ENCODE measurements around the gene SERTAD4.
"Not testable (repeated sequence)": the region's sequence is repeated elsewhere in the genome, so short reads cannot be mapped to it uniquely, and the experiment has no call there.

The SERTAD4 gene

DNA sequence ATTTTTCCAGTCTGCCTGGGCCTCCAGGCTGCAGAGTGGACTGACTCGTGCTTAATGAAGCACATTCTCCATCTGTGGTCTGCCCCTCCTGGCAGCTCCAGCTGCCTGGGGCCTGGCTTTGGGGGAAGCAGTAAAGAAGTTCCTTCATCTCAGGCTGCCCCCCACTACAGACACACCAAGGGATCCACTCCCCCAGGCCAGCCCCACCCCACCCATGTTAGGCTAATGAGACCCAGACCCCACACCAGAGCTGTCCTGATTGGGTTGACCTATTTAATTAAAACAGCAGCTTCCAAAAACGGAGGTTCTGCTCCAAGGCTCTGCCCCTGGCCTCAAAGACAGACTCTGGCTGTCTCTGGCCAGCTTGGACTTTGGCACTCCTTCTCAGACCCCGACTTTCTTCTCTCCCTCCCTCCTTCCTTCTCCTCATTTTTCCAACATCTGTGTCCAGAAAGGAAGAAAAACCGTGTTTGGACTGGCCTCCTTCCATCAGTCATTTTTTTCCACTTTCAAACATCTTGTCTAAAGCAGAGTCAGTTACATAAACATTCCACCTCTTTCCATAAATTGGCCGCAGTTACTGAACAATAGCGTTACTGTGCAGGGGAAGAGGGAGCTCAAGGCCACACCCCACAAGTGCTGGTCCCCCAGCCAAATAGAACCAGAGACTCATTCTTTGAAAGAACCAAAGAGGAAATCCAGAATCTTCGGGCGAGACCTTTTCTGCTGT is 29.7 kb downstream of the SERTAD4 start:
- DNase-seq = no peak

GRCh38 chr1:210262897-210263272 is 30.3 kb downstream of the SERTAD4 start:
- no peak for DNase-seq

DNA sequence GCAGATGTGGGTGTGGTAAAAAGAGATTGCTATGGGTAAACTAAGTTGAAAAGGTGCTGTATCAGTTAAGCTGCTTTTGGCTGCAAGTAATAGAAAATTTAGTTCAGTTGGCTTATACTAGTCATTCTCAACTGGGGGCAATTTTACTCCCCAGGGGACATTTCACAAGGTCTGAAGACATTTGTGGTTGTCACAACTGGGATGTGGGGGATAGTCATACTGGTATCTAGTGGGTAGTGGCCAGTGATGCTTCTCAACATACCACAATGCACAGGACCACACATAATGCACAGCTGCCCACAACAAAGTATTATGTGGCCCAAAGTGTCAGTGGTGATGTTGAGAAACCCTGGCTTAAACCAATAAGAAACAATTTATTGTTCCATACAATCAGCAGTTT is 31.4 kb downstream of the SERTAD4 start:
- DNase-seq = no peak

DNA sequence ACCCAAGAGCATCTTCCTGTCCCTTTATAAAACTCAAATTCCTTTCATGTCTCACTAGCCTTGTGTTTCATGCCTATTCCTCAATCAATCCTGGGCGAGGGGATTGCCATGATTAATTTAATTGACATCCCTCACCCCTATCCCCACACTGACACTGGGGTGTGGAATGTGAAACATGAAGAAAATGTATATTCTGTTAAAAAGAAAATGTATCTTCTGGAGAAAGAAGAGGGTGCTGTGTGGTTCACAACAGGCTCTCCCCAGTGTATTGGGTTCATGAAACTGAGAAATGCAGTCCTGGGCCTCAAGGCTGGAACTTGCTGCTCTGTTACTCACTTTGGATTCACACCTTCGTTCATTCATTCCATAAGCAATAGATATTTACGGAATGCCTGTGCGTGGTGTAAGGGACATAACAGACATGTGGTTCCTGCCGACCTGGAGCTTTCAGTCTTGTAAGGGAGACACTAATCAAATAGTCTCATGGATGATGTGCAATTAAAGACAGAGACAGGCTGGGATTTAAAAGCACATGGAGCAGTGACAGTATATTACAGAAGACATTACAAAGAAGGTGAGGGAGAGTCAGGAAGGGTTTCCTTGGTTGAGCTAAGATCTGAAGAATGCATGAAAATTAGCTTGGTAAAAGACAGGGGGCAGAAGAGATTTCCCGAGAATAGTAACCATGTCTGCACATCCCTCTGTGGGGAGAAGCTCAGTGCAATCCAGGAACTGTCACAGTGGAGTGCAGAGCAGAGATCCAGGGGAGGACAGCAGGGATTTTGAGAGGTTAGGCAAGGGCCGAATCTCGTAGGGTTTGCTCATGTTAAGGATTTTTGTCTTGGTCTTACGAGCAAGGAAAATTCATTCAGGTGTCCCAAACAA is 32.1 kb downstream of the SERTAD4 start:
- DNase-seq = no peak

- not testable (repeated sequence) for DNase-seq
Observed at GRCh38 chr1:210265392-210265955, 32.9 kb downstream of the SERTAD4 start.

- no peak for DNase-seq
Observed at GRCh38 chr1:210269981-210270380, 37.4 kb downstream of the SERTAD4 start.

GRCh38 chr1:210272666-210273065 is 40.1 kb downstream of the SERTAD4 start:
- no peak for DNase-seq

DNA sequence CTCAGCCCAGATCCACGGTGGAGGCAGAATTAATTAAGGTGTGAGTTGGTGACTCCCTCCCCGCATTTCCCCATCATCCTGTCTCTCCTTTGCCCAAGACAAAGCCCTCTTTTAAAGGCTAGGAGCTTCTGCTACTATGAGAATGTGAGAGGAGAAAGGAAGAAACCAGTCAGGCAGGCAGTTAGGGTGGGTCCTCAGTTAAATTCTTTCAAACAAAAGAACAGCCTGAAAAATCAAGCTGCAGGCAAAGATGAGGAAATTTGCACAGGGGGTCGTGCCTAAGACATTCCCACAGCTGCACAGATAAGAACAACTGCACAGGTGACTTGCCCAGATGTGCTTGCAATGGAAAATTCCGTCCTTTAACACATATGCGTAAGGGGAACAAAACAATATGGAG is 47.6 kb downstream of the SERTAD4 start:
- DNase-seq = no peak

DNA sequence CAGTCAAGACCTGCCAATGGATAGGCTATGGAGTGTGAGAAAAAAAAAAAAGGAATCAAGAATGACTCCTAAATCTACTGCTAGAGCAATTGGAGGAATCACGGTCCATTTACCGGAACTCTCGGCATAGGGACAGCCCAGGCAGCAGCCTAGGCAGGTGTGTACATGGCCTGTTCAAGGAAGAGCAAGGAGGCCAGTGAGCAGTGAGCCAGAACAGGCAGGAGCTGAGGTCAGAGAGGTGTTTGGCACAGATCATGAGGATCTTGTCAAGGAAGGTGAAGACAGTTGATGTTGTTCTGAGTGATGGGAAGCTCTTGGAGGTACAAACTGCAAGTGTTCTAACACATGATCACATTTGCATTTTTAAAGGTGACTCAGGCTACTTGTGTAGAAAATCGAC is 55.5 kb downstream of the SERTAD4 start:
- DNase-seq = no peak

- DNase-seq = no peak
Observed at GRCh38 chr1:210289248-210289647, 56.7 kb downstream of the SERTAD4 start.

DNA sequence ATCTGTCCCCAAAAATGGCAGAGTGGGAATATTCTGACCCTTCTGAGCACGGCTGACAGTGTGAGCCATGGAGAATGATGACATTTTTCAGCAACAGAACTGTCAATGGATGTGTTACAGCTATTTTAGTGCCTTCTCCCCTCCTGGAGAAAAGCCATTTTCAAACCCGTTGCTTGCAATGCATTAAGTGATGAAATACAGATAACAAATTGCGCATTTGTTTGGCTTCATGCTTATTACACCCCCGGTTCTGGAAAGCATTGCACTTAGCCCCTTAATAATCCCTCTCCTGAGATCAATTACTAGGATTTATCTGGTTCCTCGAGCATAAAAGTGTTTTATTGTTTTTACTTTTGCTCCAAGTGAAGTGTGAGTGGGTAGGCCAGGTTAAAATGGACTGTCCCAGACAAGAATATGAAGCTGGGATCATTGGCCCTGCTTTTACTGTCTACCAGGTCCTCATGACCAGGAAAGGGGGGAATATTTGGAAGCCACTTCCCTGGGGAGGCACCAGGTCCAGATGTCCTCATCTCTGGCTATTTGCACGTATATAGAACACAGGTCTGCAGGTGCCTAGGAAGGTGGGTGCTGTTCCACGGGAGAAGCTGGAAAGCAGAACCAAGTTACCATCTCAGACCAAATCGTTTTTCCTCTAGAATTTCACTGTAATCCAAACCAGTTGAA is 58.6 kb downstream of the SERTAD4 start:
- DNase-seq = no peak

DNA sequence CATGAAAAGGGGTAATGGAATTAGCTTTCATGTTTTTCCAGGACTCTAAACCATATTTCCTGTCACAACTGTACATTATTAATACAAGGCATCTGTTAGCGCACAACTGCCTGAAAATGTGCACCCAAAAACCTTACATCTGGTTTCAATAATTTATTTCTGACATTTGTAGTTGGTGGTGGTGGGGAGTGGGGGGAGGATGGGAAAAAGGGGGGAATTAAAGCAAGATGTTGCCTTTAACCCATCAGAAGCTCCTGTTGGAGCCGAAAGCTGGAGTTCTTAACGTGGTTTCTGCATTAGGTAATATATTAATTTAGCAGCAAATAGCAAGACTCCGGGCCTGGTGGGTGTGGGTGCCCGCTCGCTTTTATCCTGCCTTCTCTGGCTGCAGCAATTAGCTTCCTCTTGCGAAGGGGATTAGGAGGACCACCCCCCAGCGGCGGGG is 59.2 kb downstream of the SERTAD4 start:
- DNase-seq = no peak

GRCh38 chr1:210292231-210292871 is 59.8 kb downstream of the SERTAD4 start:
- no peak for DNase-seq

- DNase-seq = no peak
Observed at GRCh38 chr1:210293171-210293607, 60.6 kb downstream of the SERTAD4 start.

DNA sequence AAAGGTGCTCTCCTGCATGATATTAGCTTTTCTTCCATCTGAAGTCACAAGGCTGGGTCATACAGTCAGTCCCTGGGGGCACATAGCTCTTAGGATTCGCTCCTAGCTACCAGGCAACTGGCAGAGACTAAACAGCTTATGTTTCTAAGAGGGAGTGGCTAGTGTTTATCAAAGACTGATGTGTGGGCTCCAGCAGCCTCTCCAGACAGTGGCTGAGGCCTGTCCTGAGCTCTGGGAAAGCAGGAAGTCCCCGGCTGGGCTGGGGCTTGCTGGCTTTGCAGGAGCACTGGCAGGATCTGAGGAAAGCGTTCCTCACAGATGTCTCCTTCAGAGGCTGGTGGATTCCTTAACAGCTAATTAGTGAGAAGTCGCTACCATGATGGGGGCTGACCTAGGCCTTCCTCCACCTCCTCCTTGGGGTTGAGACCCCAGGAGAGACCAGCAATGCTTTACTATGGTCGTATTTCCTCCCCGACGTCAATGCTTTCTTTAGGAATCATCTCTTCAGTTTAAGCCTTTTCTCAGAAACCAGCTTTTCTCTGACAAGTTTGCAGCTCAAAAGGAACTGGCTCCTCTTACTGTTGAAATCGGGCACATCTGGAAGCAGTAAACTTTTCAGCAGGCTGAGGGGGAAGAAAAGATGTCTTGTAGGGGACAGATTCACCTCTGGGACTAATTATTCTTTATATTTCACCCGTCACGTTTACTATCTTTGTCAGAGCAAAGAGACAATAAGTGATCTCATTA is 62.6 kb downstream of the SERTAD4 start:
- no peak for DNase-seq

Measured in GF-D8 (cell line).